Activated T-helper 1 cell treated with Interleukin-2 at 50 U/mL for 16 hours (primary cell): ENCODE data around the gene HMGB4.

Source experiments
- DNase-seq: peaks from one replicate; pipeline ENCODE4 v3.0.0-alpha.2; 2020; ENCODE audit warnings: low read depth

HMGB4 gene

GRCh38 chr1:33848205-33848937, 15.5 kb upstream of the HMGB4 start:
- no peak for DNase-seq

- DNase-seq = no peak
Observed at GRCh38 chr1:33849211-33849610, 14.7 kb upstream of the HMGB4 start.

- no peak for DNase-seq
Observed at GRCh38 chr1:33850481-33850880, 13.4 kb upstream of the HMGB4 start.

- DNase-seq = no peak
Observed at GRCh38 chr1:33852711-33853110, 11.2 kb upstream of the HMGB4 start.

GRCh38 chr1:33853431-33853830, 10.4 kb upstream of the HMGB4 start:
- no peak for DNase-seq

- no peak for DNase-seq
Observed at GRCh38 chr1:33854091-33854490, 9.8 kb upstream of the HMGB4 start.

GRCh38 chr1:33860671-33861070, 3.2 kb upstream of the HMGB4 start:
- DNase-seq = no peak

- no peak for DNase-seq
Observed at GRCh38 chr1:33864460-33865389, 846 bp downstream of the HMGB4 start.

GRCh38 chr1:33866281-33866680, 2.4 kb downstream of the HMGB4 start:
- no peak for DNase-seq

- DNase-seq = no peak
Observed at GRCh38 chr1:33867684-33868083, 3.8 kb downstream of the HMGB4 start.

- DNase-seq = no peak
Observed at GRCh38 chr1:33872275-33872674, 8.4 kb downstream of the HMGB4 start.

GRCh38 chr1:33872683-33873082, 8.8 kb downstream of the HMGB4 start:
- no peak for DNase-seq

GRCh38 chr1:33874636-33875035, 10.8 kb downstream of the HMGB4 start:
- no peak for DNase-seq

- no peak for DNase-seq
Observed at GRCh38 chr1:33875862-33876261, 12.0 kb downstream of the HMGB4 start.

- DNase-seq = no peak
Observed at GRCh38 chr1:33876970-33877650, 13.2 kb downstream of the HMGB4 start.

GRCh38 chr1:33878392-33878791, 14.5 kb downstream of the HMGB4 start:
- DNase-seq = no peak

GRCh38 chr1:33880305-33880704, 16.4 kb downstream of the HMGB4 start:
- no peak for DNase-seq

- DNase-seq = no peak
Observed at GRCh38 chr1:33886496-33886895, 22.6 kb downstream of the HMGB4 start.

GRCh38 chr1:33893147-33893830, 29.4 kb downstream of the HMGB4 start:
- DNase-seq = no peak

GRCh38 chr1:33895396-33895795, 31.5 kb downstream of the HMGB4 start:
- no peak for DNase-seq

GRCh38 chr1:33895976-33896375, 32.1 kb downstream of the HMGB4 start:
- no peak for DNase-seq

- no peak for DNase-seq
Observed at GRCh38 chr1:33897092-33897725, 33.3 kb downstream of the HMGB4 start.
